ENCODE data around the gene BPIFB2. TPM values are rescaled to one million over a fixed set of nuclear protein-coding genes. Genes with fewer than 3 reads are reported as not detected.

BPIFB2 gene
- total and polyA plus RNA-seq, 9 donors: 0.26 TPM; not detected in 8

DNA sequence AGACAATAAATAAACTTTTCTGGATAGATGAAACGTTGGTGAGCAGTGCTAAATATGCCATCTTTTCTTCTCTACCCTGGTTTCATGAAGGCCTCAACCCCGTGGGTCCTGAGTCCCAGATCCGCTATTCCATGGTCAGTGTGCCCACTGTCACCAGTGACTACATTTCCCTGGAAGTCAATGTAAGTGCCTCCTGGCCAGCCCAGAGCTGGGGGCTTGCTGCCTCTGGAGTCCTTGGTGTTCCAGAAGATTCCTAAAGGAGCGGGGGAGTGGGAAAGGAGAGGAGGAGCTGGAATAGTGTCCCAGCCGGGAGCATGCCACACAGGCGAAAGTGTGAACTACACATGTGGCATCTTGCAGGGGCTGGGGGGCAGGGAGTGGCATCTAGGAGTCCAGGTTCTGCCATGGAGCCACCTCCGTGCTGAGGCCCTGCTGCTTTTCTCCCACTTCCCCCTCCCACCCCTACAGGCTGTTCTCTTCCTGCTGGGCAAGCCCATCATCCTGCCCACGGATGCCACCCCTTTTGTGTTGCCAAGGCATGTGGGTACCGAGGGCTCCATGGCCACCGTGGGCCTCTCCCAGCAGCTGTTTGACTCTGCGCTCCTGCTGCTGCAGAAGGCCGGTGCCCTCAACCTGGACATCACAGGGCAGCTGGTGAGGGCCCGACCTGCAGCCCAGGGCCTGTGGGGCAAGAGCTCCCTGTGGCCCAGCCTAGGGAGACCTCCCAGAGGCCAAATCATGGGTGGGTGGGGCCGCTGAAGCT lies 10.8 kb downstream of the BPIFB2 start:
- DNase-seq: no peak
- no peak overlapping the region for H3K27ac ChIP-seq
- no peaks in the 10 kb centered on the region for H3K36me3 ChIP-seq
- WGBS, 3 donors: 66 to 67% (median 67%) methylated on average over 14 of the region's 14 CpGs
- H3K4me1 ChIP-seq (ENCODE audit: insufficient read depth): no peaks in the 10 kb centered on the region
- TF ChIP-seq POLR2A (IDR thresholded peaks at IDR 0.05) (no peak), EP300 (IDR thresholded peaks at IDR 0.05) (no peak)
- TF ChIP-seq, protein P1, sequence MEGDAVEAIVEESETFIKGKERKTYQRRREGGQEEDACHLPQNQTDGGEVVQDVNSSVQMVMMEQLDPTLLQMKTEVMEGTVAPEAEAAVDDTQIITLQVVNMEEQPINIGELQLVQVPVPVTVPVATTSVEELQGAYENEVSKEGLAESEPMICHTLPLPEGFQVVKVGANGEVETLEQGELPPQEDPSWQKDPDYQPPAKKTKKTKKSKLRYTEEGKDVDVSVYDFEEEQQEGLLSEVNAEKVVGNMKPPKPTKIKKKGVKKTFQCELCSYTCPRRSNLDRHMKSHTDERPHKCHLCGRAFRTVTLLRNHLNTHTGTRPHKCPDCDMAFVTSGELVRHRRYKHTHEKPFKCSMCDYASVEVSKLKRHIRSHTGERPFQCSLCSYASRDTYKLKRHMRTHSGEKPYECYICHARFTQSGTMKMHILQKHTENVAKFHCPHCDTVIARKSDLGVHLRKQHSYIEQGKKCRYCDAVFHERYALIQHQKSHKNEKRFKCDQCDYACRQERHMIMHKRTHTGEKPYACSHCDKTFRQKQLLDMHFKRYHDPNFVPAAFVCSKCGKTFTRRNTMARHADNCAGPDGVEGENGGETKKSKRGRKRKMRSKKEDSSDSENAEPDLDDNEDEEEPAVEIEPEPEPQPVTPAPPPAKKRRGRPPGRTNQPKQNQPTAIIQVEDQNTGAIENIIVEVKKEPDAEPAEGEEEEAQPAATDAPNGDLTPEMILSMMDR (IDR thresholded peaks at IDR 0.05): no peak
- no peaks in the 10 kb centered on the region for H3K9me3 ChIP-seq
- no peak overlapping the region for H3K4me3 ChIP-seq
- no peaks in the 10 kb centered on the region for H3K27me3 ChIP-seq
- intact Hi-C loops (cut with DNase I): no loop called here

DNA sequence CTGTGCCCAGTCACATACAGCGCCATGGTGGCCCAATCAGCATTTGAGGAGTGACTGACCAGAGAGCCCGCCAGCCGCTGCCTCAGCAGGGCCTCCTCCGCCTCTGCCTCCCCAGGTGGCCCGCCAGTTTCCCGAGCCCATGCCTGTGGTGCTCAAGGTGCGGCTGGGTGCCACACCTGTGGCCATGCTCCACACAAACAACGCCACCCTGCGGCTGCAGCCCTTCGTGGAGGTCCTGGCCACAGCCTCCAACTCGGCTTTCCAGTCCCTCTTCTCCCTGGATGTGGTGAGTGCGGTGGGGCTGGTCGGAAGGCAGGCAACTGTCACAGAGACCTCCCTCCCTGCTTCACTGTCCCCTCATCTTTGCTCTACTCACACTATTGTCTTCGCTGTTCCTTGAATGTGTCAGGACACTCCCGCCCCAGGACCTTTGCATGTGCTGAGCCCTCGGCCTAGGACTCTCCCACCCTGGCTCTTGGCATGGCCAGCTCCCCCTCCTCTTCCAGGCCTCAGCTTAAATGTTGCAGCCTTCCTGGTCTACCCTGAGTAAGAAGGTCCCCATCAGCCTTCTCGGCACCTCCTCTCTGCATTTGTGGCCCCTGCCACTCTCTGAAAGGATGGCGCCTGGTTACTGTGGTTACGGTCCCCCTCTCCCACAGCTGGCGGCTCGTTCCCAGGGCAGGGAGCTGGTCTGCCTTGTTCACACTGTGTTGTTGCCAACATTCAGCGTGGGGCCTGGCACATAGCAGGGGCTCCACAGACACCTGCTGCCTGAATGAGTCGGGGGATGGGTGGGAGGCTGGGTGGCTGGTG lies 12.2 kb downstream of the BPIFB2 start:
- H3K36me3 ChIP-seq: no peaks in the 10 kb centered on the region
- WGBS, 3 donors: 79 to 84% (median 82%) methylated on average over 23 of the region's 23 CpGs
- intact Hi-C loops (cut with DNase I): no loop called here
- no peaks in the 10 kb centered on the region for H3K4me1 ChIP-seq (ENCODE audit: insufficient read depth)
- no peaks in the 10 kb centered on the region for H3K9me3 ChIP-seq
- H3K4me3 ChIP-seq: no peak overlapping the region
- TF ChIP-seq EP300 (IDR thresholded peaks at IDR 0.05): no peak
- TF ChIP-seq, protein P1 (IDR thresholded peaks at IDR 0.05): no peak
- DNase-seq: no peak
- no peaks in the 10 kb centered on the region for H3K27me3 ChIP-seq
- no peak overlapping the region for H3K27ac ChIP-seq

GRCh38 chr20:33020278-33021161 lies 13.0 kb downstream of the BPIFB2 start:
- Histone ChIP-seq H3K36me3 (no peaks in the 10 kb centered on the region), H3K27ac (no peak overlapping the region), H3K4me1 (ENCODE audit: insufficient read depth) (no peaks in the 10 kb centered on the region), H3K27me3 (no peaks in the 10 kb centered on the region), H3K4me3 (no peak overlapping the region), H3K9me3 (no peaks in the 10 kb centered on the region)
- TF ChIP-seq POLR2A (IDR thresholded peaks at IDR 0.05): no peak
- TF ChIP-seq EP300 (IDR thresholded peaks at IDR 0.05): no peak
- TF ChIP-seq, protein P1 (IDR thresholded peaks at IDR 0.05): no peak
- intact Hi-C loops (cut with DNase I): no loop called here
- DNase-seq: no peak
- 82 to 85% (median 82%) methylated on average over 14 to 18 of the region's 18 CpGs for WGBS, 3 donors

DNA sequence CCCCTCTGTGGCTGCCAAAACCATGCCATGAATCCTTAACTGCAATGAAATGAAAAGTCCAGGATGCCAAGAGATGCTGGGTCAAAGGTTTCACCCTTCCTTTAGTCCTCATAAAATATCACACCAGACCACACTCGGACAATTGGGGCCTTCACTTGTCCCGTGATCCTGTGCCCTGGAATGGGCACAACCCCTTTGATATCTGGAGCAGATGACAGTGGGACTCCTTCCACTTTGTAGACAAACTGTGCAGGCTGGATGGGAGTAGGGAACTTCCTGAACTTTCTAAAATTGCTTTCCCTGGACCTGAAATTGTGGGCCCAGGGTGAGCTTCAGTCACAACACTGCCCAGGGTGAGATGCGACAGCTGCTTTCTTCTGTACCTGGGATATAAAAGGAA lies 14.4 kb downstream of the BPIFB2 start:
- no peaks in the 10 kb centered on the region for H3K4me1 ChIP-seq (ENCODE audit: insufficient read depth)
- H3K27ac ChIP-seq: no peak overlapping the region
- intact Hi-C loops (cut with DNase I): no loop called here
- 52 to 67% (median 55%) methylated on average over 3 of the region's 3 CpGs for WGBS, 3 donors
- H3K4me3 ChIP-seq: no peak overlapping the region
- H3K36me3 ChIP-seq: no peaks in the 10 kb centered on the region
- no peak for TF ChIP-seq EP300 (IDR thresholded peaks at IDR 0.05)
- TF ChIP-seq, protein P1 (IDR thresholded peaks at IDR 0.05): no peak
- TF ChIP-seq POLR2A (IDR thresholded peaks at IDR 0.05): no peak
- H3K27me3 ChIP-seq: no peaks in the 10 kb centered on the region
- H3K9me3 ChIP-seq: no peaks in the 10 kb centered on the region
- no peak for DNase-seq
